ENCODE results near the gene GPHN.

The GPHN gene

DNA sequence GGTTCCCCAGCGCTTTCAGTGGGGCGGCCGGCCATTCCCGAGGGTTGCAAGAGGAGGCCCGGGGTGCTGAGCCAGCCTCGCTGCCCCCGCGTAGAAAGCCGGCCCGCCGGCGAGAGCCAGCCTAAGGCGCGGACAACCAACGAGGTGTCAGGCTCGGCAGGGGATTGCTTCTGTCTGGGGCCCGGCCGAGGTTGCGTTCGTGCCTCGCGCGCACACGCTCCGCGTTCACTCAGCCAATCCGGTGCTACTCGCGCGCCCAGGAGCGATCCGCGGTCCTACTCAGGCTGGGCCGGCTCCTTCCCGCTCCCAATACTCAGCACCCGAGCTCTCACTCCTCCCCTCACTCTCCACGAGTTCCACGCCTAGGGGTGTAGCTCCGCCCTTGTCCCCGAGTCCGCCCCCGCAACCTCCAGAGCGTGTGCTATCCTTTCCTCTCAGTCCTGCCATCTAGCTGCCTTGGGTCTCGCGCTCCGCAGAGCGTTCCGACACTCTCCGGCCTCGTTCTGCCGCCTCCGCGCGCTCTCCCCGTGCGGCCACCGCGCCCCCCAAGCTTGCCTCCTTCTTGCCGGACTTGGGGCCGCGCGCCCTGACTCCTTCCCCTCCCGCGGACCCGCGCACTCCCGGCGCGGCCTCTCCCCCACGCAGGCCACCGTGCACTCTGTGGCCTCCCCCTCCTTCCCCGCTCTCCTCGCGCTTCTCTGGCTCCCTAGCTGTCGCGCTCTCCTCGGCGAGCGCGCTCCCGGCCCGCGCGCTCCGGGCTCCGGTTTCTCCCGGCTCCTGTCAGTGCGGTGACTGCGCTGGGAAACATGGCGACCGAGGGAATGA, at the start of gene GPHN:
Gene GPHN, plus strand, starts transcription at position 426 of the 825 bp plus-strand sequence.
- peak; percentile 88 for DNase-seq (ENCODE audit: low read depth)

DNA sequence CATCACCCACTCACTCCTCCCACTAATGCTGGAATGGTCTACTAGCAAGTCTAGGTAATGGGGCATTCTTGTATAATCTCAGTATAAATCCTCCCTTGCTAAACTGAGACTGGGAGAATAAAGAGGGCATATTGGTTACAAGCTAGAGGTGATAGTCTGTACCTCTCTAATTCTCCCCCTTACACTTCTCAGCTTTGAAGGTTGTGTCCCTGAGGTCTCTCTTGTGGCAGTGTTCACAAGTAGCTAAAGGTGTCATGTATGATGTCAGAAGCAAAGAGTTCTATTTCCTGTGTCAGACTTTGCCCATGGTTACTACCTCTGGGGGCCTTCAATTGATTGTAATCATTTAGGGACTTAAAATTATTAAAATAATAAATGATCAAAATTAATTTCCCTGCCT, 48.3 kb upstream of the GPHN start:
- DNase-seq (ENCODE audit: low read depth): no peak

DNA sequence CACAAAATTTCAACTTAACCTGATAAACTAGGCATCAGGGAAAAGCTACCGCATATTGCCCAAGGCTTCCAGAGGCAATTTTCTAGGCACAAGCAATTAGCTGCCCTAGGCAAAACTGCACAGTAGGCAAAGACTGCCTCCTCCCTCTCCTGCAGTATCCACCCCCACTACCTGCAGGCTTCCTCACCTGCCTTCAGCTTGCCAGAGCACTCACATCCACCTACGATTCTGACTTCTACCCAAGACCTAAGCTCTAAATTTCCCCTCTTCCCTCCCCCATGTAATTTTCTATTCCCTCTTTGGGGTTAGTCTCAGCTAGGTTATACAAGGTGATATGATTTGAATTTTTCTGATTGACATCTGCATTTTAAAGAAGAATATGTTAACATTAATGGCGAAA, 43.7 kb upstream of the GPHN start:
- DNase-seq (ENCODE audit: low read depth): no peak

DNA sequence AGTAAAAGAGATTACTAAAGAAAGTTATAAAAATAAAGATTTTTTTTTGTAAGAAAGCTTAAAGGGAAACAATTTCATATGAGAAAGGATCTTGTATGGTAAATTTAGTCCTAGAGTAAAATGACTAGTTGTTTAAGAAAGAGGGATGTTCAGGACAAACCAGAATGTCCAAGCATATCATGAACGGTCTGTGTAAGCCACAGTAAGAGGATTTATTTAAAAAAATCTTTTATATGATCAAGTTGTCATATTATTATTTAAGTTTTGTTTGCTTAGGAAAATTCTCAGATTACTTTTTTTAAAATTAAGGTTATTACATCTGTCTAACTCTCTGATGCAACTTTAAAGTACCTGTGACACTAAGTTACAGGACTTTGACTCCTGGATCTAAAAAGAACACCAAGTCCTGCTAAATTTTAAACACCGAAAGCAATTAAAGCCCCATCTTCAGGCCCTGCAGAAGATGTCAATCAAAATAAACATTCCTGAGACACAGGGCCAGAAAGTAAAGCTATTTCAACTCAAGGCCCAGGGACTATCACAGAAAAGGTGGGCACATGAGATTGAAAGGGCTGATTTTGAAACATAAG, 39.1 kb upstream of the GPHN start:
- no peak for DNase-seq (ENCODE audit: low read depth)

DNA sequence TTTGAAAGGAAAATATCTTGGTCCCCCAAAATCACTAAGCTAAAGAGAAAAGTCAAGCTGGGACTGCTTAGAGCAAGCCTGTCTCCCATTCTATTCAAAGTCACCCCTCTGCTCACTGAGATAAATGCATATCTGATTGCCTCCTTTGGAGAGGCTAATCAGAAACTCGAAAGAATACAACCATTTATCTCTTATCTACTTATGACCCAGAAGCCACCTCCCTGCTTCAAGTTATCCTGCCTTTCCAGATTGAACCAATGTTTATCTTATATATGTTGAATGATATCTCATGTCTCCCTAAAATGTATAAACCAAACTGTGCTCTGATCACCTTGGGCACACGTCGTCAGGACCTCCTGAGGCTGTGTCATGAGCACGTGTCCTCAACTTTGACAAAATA, 36.4 kb upstream of the GPHN start:
- no peak for DNase-seq (ENCODE audit: low read depth)

DNA sequence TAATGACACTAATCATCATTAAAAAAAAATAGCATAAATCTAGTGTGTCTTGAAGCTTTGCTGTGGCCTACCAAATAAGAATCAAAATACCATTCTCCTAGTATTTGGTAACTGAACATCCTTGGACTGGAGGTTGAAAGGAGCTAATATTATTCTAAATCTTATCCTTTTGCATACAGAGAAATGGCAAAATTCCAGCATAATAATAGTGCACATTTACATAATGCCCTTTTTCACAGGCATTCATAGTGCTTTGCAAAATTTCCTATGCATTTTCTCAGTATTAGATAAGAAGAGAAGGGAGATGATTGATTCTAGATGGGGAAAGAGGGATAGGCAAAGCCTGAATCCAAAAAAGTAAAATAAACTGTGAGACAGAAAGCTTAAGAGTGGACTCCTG, 35.7 kb upstream of the GPHN start:
- no peak for DNase-seq (ENCODE audit: low read depth)

DNA sequence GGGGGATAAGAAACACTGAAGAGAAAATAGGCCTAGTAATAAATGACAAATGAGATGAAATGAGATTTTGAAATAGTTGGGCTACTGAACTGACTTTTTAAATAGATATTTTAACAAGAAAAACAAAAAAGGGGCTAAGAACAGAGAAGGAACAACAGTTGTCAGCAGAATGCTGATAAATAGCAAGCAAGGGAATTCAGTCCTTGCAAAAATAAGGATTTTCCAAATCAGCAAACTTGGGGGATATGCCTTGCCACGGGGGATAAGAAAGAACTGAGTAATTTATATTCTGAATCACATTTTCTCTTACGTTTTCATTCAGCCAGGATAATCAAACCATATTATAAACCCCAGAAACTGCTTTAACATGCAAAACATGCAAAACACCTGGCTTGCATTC, 34.7 kb upstream of the GPHN start:
- no peak for DNase-seq (ENCODE audit: low read depth)

DNA sequence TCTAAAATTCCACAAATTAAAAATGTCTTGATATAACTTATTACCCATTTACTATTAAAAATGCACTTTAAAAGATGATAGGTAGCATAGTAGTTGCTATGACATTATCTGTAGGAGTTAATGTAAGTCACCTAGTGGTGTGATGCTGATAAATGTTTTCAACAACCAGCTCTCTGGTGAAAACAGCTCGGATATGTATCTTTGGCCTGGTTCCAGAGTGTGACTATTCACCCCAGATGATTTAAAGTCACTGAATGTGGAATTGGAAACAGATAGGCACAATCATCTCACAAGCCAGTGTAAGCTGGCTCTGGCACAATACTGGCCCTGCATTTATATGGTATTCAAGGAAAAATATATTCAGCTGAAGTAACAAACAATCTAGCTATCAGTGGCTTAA, 31.0 kb upstream of the GPHN start:
- no peak for DNase-seq (ENCODE audit: low read depth)

DNA sequence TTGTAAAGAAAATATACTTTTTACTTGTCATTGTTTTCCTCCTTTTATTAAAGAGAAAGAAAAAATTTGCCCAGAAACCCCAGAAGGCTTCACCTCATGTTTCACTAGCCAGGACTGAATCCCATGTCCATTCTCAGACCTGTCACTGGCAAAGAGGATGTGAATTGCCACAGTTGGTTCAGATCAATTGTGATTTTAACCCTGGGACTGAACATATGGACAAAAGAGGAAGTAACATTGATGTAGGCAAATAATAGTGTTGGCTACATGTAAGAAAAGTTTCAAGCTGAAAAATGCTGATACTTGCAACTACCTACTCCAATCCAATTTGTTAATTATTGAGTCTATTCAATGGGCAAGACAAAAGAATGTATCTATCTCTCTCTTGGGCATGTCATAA, 30.4 kb upstream of the GPHN start:
- no peak for DNase-seq (ENCODE audit: low read depth)

DNA sequence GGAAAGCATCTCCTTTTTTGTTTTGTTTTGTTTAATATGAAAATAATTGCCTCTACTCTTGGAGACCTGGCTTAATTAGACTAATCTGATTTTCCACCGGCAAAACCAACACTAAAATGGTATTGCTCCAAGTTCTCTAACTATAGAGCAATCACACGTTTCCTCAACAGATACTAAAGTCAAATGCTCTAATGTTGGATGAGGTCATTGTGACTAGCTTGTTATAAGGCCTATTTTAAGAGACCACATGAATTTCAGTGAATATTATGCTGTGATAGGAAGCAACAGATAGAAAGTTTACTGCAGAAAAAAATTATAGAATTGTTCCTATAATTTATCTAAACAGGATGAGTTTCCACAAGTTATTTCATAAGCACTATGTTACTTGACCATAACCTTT, 25.1 kb upstream of the GPHN start:
- DNase-seq (ENCODE audit: low read depth): no peak

DNA sequence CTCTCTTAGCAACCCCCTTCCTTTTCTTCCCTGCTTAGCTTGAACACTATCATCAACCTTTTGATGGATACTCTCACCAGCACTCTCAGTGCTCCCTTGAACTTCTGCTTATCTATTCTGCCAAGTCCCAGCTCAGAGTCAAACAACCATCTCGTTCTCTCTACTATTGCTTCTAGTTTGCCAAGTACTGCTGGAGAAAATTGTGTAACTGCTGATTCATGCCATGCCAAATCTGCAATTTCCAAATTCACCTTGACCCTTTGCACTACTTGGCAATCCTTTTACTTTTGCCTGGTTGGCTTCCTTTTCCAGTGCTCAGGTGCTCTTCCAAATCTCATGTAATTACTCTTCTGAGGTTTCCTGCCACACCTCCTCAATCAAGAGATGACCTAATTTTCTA, 24.6 kb upstream of the GPHN start:
- no peak for DNase-seq (ENCODE audit: low read depth)

DNA sequence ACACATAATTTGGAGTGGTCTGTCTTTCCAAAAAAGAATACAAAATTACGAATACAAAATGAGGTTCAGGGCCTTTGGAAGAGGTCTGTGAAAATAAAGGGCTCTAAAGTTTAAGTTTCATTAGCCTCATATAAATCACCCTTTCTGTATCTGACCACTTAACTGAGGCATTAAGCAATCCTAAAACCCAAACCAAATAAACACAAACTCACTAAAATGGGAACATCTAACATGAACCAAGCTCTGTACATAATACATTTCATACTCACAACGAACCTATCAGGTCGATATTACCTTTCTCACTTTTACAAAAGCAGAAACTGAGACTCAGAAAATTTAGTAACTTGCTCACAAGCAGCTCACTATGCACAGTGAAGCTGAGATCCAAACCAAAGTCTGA, 22.9 kb upstream of the GPHN start:
- no peak for DNase-seq (ENCODE audit: low read depth)

DNA sequence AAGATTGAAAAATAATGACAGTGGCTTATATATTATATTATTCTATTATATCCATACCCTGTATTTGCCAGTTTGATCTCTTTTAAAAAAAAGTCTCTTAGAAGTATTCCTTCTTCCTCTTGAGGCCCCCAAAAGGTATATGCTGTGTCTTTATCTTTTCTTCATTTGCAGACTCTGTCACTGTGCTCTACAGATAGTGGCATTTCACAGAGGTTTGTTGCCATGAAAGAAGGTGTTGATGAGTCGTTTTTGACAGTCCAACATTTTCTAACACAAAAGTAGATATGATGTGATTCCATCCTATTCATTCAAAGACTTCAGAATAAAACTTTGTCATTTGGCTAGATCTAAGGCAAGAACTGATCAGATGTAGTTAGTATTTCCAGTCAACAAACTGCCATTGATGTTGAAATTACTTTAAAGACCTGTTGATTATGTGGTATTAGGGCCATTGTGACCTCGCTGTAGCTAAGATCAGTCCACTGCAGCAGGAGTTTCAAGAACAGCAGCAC, 22.0 kb upstream of the GPHN start, which contains the start of gene CCDC196:
Gene CCDC196, plus strand, starts transcription at position 462 of the 512 bp plus-strand sequence. CDS start 132 bp downstream, outside the sequence.
- no peak for DNase-seq (ENCODE audit: low read depth)

DNA sequence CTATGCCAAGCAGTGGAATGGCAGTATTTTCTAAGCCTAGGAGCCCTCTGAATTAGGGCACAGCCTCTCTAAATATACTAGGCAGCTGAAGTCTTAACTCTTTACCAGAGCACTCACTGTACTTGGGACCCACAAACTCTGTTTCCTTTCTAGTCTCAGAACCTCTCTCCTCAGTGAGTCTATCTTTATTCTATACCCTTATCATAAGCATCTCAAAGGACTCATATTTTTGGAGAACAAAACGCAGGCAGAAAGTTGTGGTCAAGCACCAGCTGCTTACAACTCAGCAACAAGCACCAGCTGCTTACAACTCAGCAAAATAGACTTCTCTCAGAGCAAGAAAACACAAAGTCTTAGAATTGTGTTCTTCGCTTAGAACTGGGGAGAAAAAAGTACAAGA, 20.8 kb upstream of the GPHN start:
- DNase-seq (ENCODE audit: low read depth): no peak

DNA sequence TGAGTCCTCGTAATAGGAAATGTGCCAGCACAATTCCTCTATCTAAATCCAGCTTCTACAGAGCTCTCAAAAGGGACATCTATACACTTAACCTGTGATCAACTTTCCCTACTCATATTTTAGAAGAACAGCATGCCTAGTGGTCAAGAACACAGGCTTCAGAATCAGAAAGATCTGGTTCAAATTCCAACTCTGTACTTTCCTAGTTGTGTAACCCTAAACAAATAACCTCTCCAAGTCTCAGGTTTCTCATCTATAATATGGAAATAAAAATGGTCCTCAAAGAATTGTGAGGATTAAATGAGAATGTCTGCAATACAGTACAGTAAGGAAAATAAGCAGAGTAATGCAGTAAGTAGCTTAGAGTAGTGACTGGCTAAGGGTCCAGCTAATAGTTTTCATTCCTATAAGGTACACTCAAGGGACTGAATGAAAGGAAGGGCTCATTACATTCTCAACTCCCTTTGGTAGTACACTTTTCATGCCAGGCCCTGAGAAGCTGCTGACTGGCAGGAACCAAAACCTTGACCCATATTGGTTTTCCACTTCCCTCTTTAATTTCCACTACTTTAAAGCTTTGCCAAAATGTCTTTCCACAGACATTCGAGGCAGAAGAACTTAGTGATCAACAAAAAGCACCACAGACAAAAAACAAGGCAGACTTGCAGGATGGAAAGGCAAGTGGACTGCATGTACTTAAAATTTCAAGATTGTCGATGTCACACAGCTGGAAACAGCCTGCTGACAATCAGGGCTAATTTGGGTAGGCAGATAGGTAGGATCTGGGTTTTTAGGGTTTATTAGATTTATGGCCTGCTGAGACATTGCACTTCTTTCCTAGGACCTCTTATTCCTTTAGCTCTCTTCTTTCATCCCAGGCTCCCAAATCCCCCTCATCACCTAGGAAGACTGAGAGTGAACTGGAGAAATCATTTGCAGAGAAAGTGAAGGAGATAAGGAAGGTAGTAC, 17.5 kb upstream of the GPHN start:
- no peak for DNase-seq (ENCODE audit: low read depth)

DNA sequence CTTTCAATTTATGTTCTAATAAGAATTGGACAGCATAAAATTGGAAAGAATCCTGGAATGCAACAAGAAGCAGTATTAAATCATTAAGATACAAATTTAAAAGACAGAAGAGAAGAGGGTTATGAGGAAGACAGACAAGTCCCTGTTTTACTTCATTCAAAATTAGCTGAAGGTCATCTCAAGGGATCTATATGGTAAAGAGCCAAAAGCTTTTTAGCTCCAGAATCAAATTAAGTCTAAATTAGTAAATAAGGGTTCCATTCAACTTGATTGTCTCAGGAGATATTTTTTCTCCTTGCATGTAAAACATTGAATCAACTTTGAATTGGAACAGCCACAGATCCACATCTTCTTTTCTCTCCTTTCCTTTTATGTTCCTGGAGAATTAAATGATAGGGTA, 14.2 kb upstream of the GPHN start:
- no peak for DNase-seq (ENCODE audit: low read depth)

DNA sequence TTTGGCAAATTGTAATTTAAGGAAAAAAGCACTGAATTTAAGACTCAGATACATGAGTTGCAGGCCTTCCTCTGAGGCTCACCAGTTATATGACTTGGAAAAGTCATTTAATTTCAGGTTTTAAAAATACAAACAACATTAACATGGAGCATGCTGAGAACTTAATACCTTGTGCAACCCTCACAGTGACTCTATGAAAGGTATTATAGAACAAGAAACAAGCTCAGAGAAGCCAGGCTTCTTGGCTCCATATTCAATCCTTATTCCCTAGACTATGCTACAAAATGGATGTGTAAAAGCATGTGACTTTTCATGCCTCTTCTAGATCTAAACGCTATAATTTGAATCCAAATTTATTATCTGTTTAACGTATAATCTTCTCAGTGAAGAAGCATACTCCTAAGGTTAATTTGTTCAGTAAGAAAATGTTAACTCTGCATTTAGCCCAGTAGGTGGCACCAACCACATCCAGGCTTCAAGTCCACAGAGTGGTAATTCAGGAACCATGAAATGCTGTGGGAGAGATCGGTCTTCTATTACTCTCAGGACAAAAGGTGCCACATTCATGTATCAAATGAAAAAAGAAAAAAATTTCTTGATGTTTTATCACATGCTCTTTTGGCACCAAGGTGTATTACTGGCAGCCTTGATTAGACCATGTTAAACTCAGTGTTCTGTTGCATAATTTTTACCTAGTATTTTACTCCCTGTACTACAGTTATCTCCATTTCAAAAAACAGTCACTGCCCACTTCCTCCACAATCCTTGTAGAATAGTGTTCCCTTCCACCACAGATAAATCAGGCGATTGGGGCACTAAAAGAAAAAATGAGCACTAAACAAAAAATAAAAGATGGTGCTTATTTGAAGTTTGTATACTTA, 12.5 kb upstream of the GPHN start:
- no peak for DNase-seq (ENCODE audit: low read depth)

DNA sequence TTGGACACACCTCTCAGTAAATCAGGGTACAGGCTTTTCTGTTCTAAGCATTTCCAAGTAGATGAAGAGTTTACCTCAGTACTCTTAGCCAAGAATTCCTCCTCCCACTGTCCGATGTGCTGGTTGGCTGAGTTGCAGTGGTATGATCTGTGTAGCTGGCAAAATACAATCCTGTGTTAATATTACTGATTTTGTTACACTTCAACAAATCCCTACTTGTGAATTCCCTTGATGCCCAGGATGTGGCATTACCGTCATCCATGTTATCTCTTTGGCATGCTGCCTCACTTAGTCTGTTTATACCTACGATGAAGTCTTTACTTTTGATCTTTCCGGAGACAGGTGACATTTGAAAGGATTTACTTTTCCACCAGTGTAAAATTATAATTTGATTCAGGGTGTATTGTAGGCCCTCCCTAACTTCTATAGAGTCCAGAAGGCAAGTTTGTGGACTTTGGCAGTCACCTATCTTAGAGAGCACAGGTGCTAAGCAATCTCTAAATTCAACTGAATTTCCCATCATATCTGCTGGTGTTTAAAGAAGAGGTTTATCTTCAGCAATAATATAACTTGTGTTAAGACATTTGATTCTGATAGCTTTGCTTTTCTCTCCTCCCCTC, 11.6 kb upstream of the GPHN start:
- DNase-seq (ENCODE audit: low read depth): no peak

DNA sequence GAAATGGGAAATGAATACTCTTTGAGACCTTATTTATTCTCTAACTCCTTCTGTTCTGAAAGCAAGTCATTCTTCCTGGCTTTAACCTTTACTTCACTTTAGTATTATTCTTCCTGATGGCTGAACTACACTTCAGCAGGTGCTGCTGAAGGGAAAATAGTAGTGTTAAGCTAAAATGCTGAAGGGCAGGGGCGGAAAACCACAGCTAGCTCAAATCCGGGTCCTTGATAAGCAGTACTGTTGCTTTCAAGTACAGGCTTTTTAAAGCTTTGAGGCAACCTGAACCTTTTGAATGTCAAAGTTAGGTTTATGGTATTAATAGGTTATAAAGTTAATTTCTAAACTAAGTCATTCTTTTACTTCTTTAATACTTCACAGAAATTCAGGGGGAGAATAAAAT, 11.0 kb upstream of the GPHN start:
- no peak for DNase-seq (ENCODE audit: low read depth)

DNA sequence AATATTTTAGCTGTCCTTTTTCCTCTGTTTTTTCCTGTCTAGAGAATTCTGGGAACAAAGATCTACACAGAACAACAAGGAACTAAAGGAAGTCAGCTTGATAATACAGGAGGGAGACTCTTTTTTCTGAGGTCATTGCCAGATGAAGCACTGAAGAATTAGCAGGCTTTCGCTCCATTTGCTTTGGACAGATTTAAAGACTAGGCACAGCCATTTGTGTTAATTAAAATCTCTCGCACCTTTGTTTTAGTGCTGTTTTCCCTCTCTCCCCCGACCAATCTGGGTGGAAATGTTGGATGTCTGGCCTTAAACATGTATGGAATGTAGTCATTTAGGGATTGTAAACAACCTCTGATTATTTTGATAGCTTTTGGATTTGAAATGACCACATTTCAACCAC, 9.6 kb upstream of the GPHN start:
- no peak for DNase-seq (ENCODE audit: low read depth)

DNA sequence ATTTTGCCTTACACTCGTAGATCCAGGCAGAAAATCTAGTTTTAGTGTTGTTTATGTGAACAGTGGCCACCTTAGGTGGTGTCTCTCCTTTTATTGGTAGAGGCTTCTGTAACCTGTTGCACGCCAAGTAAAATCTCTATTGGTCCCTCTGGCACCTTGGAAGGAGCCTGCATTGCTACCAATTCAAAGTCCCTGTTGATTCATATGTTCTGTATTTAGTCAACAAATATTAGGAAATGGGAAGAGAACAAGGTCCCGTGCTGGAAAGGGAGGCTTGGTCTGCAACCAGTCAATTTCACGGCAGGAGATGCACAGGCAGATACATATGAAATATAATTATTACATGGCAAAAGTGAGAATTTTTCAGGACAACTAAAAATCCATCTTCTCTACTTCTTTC, 6.4 kb upstream of the GPHN start:
- no peak for DNase-seq (ENCODE audit: low read depth)
